ENCODE results near the gene GNA15. TPM values are rescaled to one million over a fixed set of nuclear protein-coding genes. Genes with fewer than 3 reads are reported as not detected.

The GNA15 gene
- total RNA-seq, 2 experiments from 2014 or later = 44.1 to 45.5 TPM

- no peak for TF ChIP-seq CTCF (IDR thresholded peaks at IDR 0.05)
- Mint-ChIP-seq H3K4me3 (no peak overlapping the region), H3K4me1 (ENCODE audit: low read depth) (no peaks in the 10 kb centered on the region), H3K27ac (no peak overlapping the region), H3K9me3 (no peaks in the 10 kb centered on the region), H3K27me3 (no peaks in the 10 kb centered on the region), H3K36me3 (ENCODE audit: low read depth) (no peaks in the 10 kb centered on the region)
- ATAC-seq (no peak), DNase-seq (no peak)
- CTCF ChIA-PET = no interaction called here
- POLR2A ChIA-PET = no interaction called here
- intact Hi-C loops (cut with micrococcal nuclease) = no loop called here
Measured at GRCh38 chr19:3120611-3121276, 15.1 kb upstream of the GNA15 start.

- ChIA-PET CTCF (no interaction called here), POLR2A (no interaction called here)
- ATAC-seq (no peak), DNase-seq (no peak)
- no peak overlapping the region for H3K4me3 Mint-ChIP-seq
- no peak overlapping the region for H3K27ac Mint-ChIP-seq
- H3K36me3 Mint-ChIP-seq (ENCODE audit: low read depth) = no peaks in the 10 kb centered on the region
- H3K4me1 Mint-ChIP-seq (ENCODE audit: low read depth) = peaks cover 2% of the 10 kb centered on the region
- TF ChIP-seq CTCF (IDR thresholded peaks at IDR 0.05) = no peak
- no peaks in the 10 kb centered on the region for H3K9me3 Mint-ChIP-seq
- H3K27me3 Mint-ChIP-seq = no peaks in the 10 kb centered on the region
- intact Hi-C loops (cut with micrococcal nuclease) = no loop called here
Measured at GRCh38 chr19:3121396-3121795, 14.4 kb upstream of the GNA15 start.

- no peaks in the 10 kb centered on the region for H3K9me3 Mint-ChIP-seq
- ChIA-PET CTCF (interaction anchor here (1.0 kb wide), 1 partner anchor 46 kb away, joined by 4 read pairs; no protein-coding TSS in a partner anchor), POLR2A (no interaction called here)
- no peaks in the 10 kb centered on the region for H3K27me3 Mint-ChIP-seq
- DNase-seq (no peak), ATAC-seq (no peak)
- no peak overlapping the region for H3K27ac Mint-ChIP-seq
- H3K4me3 Mint-ChIP-seq = no peak overlapping the region
- no peaks in the 10 kb centered on the region for H3K36me3 Mint-ChIP-seq (ENCODE audit: low read depth)
- TF ChIP-seq CTCF (IDR thresholded peaks at IDR 0.05) = no peak
- intact Hi-C loops (cut with micrococcal nuclease) = no loop called here
- H3K4me1 Mint-ChIP-seq (ENCODE audit: low read depth) = peaks cover 2% of the 10 kb centered on the region
Measured at GRCh38 chr19:3121821-3122511, 13.9 kb upstream of the GNA15 start.

- Mint-ChIP-seq H3K27ac (no peak overlapping the region), H3K4me3 (no peak overlapping the region), H3K4me1 (ENCODE audit: low read depth) (peaks cover 2% of the 10 kb centered on the region), H3K9me3 (no peaks in the 10 kb centered on the region), H3K27me3 (no peaks in the 10 kb centered on the region), H3K36me3 (ENCODE audit: low read depth) (no peaks in the 10 kb centered on the region)
- ChIA-PET CTCF (interaction anchor here (1.0 kb wide), 1 partner anchor 47 kb away, joined by 4 read pairs; no protein-coding TSS in a partner anchor), POLR2A (no interaction called here)
- intact Hi-C loops (cut with micrococcal nuclease) = no loop called here
- no peak for TF ChIP-seq CTCF (IDR thresholded peaks at IDR 0.05)
- DNase-seq (no peak), ATAC-seq (no peak)
Measured at GRCh38 chr19:3122512-3122870, 13.3 kb upstream of the GNA15 start.

- Mint-ChIP-seq H3K4me1 (ENCODE audit: low read depth) (peaks cover 2% of the 10 kb centered on the region), H3K27ac (no peak overlapping the region), H3K36me3 (ENCODE audit: low read depth) (no peaks in the 10 kb centered on the region), H3K9me3 (no peaks in the 10 kb centered on the region), H3K4me3 (no peak overlapping the region), H3K27me3 (no peaks in the 10 kb centered on the region)
- no peak for DNase-seq
- no peak for ATAC-seq
- POLR2A ChIA-PET = no interaction called here
- no peak for TF ChIP-seq CTCF (IDR thresholded peaks at IDR 0.05)
- CTCF ChIA-PET = interaction anchor here (1.0 kb wide), 1 partner anchor 48 kb away, joined by 4 read pairs; no protein-coding TSS in a partner anchor
- intact Hi-C loops (cut with micrococcal nuclease) = no loop called here
Measured at GRCh38 chr19:3123088-3123721, 12.6 kb upstream of the GNA15 start.
